ENCODE data around the gene DNAI2.

Gene DNAI2

GRCh38 chr17:74339537-74340195, 65.6 kb downstream of the DNAI2 start:
- no peak for DNase-seq (ENCODE audit: low read depth)

DNA sequence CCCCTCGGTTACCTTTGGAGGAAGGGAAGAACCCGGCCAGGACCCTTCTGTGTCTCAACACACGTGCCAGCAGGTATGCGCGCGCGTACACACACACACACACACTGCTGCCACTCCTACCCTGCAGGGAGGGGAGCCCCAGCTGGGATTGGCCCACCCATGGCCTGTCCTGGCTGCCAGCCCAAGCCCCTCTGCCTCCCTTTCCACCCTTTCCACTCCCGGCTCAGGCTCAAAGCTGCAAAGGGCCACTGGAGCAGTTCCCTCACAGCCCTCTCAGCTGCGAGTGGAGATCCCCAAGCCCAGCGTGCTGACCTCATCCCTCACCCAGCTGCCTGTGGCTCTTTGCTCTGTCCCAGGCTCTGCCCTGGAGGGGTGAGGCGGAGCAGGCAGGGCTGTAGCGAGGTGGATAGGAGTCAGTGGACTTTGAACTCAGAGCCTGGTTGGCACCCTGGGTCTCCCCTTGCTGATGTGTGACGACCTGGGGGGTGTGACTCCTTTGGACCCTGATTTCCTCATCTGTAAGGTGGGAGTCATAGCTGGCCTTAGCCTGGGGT, 66.5 kb downstream of the DNAI2 start:
- DNase-seq (ENCODE audit: low read depth), result no peak

GRCh38 chr17:74342224-74342623, 68.2 kb downstream of the DNAI2 start:
- no peak for DNase-seq (ENCODE audit: low read depth)

DNA sequence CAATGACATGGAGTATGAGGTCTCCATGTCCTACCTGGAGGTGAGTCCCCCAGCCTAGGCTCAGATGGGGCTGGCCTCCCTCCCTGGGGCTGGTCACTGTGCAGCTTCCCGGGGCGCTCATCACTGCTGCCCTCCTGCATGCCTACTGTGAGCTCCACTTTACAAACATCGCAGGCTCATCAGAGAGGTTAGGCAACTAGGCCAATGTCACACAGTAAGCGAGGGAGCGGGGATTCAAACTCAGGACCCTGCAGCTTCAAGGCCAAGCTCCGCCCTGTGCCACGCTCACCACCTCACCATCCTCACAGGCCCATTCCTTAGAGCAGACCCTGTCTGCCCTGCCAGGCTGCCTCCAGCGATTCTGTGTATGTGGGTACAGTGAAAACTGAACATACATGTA, 69.1 kb downstream of the DNAI2 start:
- DNase-seq (ENCODE audit: low read depth), result no peak

- DNase-seq (ENCODE audit: low read depth), result no peak
Observed at GRCh38 chr17:74343526-74344284, 69.7 kb downstream of the DNAI2 start.

DNA sequence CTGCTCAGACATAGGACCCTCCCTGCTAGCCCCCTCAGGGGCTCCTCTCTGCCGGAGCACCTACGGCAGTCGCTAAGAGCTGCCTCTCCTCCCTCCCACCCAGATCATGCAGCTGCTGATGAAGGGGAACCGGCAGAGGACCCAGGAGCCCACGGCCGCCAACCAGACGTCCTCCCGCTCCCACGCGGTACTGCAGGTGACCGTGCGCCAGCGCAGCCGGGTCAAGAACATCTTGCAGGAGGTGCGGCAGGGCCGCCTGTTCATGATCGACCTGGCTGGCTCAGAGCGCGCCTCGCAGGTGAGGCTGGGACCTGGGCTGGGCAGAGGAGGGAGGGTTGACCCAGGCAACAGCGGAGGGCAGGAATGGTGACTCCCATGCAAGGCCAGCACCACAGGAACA, 70.6 kb downstream of the DNAI2 start:
- DNase-seq (ENCODE audit: low read depth), result no peak

DNA sequence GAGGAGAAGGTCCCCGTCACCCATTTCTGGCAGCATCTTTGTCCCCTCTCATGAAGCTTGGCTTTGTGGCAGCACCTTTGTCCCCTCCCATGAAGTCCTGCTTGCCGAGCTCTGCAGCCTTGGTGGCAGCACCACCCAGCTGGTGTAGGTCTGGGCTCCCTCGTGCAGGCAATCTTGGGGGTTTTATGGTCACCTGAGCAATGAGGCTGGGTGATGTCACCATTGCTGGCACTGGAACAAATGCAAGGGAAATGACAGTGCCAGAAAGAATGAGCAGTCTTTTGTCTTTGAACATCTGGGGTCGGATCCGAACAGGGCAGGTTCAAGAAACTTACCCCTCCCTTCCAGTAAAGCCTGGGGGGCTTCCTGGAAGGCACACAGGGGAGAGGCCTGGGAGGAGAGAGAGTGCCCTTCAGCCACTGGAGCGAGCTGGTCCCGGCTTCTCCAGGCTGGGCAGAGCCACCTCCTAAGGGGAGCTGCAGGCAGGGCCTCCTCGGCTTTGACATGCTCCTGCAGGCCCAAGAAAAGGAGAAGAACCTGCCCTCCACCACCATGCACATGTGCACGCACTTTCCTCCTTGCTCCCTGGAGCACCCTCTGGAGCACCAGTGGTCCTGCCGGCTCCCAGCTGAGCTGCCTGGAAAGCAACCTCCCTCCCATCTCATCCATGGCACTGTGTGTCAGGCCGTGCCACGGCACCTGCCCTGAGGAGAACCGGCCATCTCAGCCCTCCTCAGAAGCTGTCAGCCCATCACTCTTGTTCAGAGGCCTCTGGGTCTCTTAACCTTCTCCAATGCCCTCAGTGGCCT, 71.6 kb downstream of the DNAI2 start:
- no peak for DNase-seq (ENCODE audit: low read depth)

GRCh38 chr17:74347646-74348045, 73.6 kb downstream of the DNAI2 start:
- DNase-seq (ENCODE audit: low read depth), result no peak

DNA sequence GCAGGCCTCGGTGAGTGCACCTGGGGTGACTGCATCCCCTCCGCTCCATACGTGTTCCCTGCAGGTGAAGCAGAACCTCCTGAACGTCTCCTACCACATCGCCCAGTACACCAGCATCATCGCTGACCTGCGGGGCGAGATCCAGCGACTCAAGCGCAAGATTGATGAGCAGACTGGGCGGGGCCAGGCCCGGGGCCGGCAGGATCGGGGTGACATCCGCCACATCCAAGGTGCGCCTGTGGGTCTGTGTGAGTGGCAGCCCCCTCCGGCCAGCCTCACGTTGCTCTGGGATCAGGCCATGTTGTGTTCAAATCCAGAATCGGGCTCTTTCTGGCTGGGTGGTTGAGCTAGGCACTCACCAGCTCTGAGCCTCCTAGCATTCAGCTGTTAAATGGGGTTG, 75.1 kb downstream of the DNAI2 start:
- DNase-seq (ENCODE audit: low read depth), result no peak

GRCh38 chr17:74350486-74350885, 76.5 kb downstream of the DNAI2 start:
- no peak for DNase-seq (ENCODE audit: low read depth)

DNA sequence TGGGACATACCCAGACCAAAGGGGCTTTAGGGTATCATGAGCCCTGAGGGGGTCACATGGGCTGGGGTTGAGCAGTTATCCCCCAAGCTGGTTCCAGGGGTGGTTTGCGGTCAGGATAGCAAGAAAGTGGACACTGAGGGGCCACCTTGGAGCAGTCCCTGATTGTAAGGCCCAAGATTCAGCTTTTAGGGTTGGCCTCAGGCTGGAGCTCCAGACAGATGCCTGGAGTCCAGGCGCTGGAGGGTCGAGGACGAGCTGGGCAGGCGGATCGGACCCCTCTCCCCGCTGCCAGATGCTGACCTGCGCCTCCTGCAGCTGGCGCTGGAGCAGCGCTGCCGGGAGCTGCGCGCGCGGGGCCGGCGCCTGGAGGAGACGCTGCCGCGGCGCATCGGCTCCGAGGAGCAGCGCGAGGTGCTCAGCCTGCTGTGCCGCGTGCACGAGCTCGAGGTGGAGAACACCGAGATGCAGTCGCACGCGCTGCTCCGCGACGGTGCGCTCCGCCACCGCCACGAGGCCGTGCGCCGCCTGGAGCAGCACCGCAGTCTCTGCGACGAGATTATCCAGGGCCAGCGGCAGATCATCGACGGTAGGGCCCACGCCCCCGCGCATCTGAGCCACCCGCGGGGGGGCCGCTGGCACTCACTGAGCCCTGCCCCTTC, 77.6 kb downstream of the DNAI2 start:
- no peak for DNase-seq (ENCODE audit: low read depth)

GRCh38 chr17:74353446-74354060, 79.5 kb downstream of the DNAI2 start:
- DNase-seq (ENCODE audit: low read depth), result no peak

DNA sequence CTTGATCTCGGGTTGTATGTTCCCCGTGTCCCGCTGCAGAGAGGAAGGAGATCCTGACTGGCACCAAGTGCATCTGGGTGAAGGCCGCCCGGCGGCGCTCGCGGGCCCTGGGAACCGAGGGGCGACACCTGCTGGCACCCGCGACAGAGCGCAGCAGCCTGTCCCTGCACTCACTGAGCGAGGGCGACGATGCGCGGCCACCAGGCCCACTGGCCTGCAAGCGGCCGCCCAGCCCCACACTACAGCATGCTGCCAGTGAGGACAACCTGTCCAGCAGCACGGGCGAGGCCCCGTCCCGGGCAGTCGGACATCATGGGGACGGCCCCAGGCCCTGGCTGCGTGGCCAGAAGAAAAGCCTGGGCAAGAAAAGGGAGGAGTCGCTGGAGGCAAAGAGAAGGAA, 80.1 kb downstream of the DNAI2 start:
- no peak for DNase-seq (ENCODE audit: low read depth)

- DNase-seq (ENCODE audit: low read depth), result no peak
Observed at GRCh38 chr17:74354561-74354960, 80.5 kb downstream of the DNAI2 start.

DNA sequence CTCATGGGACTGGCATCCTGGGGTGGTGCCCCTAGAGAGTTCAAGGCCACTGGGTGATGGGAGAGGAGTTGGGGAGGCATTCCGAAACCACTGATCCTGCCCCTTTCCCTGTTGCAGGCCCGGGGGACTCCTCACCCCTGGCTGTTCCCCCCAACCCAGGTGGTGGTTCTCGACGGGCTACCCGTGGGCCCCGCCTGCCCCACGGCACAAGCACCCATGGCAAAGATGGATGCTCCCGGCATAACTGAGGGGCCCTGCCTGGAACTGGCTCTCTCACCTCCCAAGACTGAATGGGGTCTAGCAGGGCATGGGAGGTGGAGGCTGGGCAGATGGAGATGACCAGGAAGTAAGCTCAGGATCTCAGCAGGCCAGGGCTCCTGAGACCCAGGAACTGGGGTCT, 81.0 kb downstream of the DNAI2 start:
- no peak for DNase-seq (ENCODE audit: low read depth)

DNA sequence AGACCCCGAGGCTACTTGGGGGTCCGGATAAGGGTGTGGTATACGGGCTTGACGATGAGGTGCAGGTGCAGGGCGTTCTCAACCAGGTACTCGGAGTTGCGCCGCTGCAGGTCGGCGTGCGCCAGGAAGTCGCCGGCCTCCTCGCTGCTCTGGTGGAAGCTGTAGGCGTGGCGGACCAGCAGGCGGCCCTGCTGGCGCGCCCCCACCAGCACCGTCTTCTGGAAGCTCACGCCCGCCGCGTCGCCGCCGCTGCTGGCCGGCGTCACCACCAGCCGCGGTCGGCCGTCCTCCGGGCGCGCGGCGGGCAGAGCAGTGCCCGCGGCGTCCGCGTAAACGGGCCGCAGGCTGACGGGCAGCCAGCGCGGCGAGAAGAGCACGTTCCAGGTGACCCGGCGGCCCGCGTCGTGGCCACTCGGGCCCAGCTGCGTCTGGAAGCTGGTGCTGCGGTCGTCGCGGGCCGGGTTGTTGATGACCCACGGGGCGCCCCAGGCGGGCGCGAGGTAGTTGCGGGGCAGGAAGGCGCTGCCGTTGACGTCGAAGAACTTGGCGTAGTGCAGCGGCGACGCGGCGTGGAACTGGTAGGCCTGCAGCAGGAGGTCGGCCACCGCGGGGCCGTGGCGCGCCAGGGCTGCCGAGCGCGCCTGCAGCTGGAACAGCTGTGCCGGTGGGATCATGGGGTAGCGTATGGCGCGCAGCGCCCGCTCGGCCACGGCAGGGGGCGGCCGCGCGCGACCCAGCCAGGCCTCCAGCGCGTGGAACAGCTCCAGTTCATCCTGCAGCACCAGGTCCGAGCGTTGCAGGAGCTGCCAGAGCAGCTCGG, 82.8 kb downstream of the DNAI2 start:
- no peak for DNase-seq (ENCODE audit: low read depth)

- no peak for DNase-seq (ENCODE audit: low read depth)
Observed at GRCh38 chr17:74357466-74357809, 83.4 kb downstream of the DNAI2 start.

- no peak for DNase-seq (ENCODE audit: low read depth)
Observed at GRCh38 chr17:74358697-74359096, 84.7 kb downstream of the DNAI2 start.

DNA sequence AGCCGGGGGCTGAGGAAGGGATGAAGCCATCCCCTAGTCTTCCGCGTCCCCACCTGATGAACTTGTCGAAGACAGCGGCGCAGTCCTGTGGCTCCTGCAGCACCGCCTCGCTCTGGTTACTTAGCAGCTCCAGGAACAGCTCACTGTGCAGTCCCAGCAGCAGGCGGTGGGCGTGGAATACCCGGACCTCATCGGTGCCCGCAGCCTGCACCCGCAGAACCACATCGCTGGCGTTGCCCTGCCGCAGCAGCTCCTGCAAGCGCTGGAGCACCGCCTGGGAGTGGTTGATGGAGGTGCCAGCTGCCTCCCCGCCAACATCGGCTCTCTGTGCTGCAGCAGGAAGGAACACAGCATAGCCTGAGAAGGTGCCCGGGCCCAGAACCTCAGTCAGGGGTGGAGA, 85.9 kb downstream of the DNAI2 start:
- DNase-seq (ENCODE audit: low read depth), result no peak

DNA sequence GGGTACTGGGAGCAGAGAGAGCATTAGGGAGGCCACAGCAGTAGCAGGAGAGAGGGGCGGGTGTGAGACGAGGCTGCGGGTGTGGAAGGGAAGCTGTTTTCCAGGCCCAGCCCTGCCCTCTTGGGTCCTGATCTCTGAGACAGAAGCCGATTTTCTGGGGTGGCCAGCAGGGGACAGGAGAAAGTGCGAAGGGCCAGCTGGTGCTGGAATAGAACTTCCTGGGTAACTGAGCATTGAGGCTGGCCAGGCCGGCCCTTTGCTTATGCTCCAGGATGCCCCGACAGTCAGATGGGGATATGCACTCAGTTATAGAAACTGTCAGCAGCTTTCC, 86.8 kb downstream of the DNAI2 start:
- no peak for DNase-seq (ENCODE audit: low read depth)

Data from stimulated activated CD4-positive, alpha-beta T cell treated with anti-CD3 and anti-CD28 coated beads, Interleukin-2, amount 100 ng/mL, for 4 hours (primary cell).